Measurements from ENCODE around the gene GAGE12J.
"Not testable (repeated sequence)": the region's sequence is repeated elsewhere in the genome, so short reads cannot be mapped to it uniquely, and the experiment has no call there.

GAGE12J gene, protein sequence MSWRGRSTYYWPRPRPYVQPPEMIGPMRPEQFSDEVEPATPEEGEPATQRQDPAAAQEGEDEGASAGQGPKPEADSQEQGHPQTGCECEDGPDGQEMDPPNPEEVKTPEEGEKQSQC

DNA sequence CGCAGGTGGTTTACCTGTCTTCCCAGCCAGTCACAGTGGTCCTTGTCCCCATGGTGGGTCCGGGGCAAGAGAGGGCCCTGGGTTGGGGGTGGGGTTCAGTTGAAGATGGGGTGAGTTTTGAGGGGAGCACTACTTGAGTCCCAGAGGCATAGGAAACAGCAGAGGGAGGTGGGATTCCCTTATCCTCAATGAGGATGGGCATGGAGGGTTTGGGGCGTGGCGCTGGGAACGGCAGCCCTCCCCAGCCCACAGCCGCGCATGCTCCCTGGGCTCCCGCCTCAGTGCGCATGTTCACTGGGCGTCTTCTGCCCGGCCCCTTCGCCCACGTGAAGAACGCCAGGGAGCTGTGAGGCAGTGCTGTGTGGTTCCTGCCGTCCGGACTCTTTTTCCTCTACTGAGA is at the start of gene GAGE12J:
TSS of gene GAGE12J (plus strand) at position 301 of the 400 bp plus-strand sequence. CDS start 1,157 bp downstream, outside the sequence.
- not testable (repeated sequence) for DNase-seq

DNA sequence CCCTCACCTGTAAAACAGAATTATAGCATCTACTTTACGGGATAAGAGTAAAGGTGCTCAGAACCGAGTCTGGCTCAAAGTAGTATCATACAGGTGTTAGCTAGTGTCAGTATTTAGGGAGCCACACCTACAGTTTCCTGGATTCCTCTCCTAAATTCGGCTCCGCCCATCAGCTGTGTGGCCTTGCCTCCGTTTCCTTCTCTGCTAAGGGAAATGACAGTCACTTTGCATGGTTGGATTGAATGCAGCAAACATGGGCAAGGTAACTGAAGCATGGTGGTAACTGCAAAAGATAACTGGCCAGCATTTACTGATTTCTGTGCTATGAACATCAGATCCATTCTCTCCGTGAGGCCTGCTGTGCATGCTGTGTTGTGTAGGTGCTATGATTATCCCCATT is 49.4 kb upstream of the GAGE12J start:
- no peak for DNase-seq

DNA sequence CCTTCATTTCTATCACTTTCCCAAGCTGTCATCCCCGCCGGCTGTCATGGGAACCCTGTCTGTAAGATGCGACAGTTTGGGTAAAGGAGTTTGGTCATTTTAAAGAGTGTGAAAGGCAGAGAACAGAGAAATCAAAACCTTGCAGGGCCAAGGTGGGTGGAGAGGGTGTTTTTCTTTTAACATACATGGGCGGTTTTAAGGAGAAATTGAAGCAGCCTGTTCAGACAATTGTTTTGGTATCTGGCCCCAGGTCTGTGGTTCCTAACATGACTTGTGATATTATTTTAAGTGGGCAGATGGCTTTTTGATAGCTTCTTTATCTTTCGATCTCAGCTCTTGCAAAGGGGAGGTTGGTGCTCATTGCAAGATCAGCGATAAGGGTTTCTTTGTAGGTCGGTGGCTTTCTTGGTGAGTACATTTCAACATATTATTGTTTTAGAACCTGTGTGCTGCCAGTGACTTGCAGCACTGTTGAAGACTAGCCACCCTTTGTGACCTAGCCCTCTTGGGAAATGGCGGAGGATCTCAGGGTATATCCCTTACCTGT is 48.6 kb upstream of the GAGE12J start:
- DNase-seq = no peak

DNA sequence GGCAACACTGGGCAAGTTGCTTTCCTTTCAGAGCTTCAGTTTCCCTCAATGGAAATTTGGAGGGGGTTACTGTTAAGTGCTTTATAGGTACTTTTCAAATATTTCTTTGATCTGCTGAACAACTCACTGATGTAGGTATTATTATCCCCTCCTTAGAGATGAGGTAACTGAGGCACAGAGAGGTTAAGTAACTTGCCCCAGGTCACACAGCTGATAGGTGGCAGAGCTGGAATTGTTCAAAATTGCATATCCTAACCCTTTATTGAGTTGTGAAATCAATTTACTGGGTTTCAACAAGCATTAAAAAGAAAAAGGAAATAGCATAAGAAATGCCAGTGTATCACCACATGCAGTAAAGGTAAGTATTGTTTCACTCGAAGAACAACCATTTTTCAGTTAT is 45.6 kb upstream of the GAGE12J start:
- DNase-seq = no peak

- no peak for DNase-seq
Measured at GRCh38 chrX:49276671-49277534, 44.9 kb upstream of the GAGE12J start.

DNA sequence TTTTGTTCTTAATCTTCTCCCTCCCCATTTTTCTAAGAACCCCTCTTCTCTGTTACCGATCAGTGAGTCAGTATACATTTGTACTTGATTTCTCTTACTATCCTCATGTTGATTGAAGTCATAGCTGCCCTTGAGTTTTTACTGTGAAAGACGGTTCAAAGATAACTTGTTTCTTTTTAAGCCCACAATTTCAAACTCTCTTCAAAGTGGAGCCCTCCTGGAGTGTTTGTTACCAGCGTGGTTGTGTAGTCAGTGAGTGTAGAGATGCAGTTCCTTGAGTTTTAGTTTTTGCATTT is 44.4 kb upstream of the GAGE12J start:
- DNase-seq = no peak

- DNase-seq = no peak
Measured at GRCh38 chrX:49278081-49278480, 43.8 kb upstream of the GAGE12J start.

DNA sequence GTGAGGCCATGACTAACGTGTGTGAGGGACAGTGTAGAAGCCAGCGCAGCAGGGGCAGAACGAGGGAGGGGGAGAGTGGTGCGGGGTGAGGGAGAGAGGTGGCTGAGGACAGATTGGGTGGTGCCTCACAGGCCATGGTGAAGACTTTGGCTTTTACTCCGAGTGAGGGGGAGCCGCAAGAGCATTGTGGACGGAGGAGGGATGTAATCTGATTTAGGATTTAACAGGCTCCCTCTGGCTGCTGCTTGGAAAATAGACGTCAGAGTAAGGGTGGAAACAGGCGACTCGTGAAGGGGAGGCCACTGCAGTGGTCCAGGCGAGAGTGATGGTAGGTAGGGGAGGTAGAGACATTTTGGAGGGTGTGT is 39.2 kb upstream of the GAGE12J start:
- peak in 1 of 3 experiments; percentile 17 for DNase-seq

GRCh38 chrX:49284212-49284611 is 37.6 kb upstream of the GAGE12J start:
- DNase-seq = no peak

- no peak for DNase-seq
Measured at GRCh38 chrX:49286136-49286535, 35.7 kb upstream of the GAGE12J start.

GRCh38 chrX:49286581-49286980 is 35.3 kb upstream of the GAGE12J start:
- no peak for DNase-seq

DNA sequence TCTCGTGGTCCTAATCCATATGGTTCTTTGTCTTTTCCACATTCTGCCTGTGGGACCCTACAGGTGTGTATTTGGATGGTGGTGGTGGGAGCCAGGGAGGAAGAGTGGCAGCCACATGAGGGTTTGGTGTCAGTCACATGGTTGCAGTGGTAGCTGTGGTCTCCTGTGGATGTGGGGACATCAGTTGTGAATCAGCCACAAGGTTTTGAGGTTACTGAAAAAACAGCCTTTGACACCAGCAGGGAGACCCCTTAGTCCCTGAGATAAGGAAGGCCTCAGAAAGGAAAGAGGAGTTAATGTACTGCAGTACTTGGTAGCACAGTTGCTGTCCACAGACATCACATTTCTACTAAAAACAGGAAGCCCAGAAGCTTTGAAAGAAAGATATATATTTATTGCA is 34.2 kb upstream of the GAGE12J start:
- no peak for DNase-seq

DNA sequence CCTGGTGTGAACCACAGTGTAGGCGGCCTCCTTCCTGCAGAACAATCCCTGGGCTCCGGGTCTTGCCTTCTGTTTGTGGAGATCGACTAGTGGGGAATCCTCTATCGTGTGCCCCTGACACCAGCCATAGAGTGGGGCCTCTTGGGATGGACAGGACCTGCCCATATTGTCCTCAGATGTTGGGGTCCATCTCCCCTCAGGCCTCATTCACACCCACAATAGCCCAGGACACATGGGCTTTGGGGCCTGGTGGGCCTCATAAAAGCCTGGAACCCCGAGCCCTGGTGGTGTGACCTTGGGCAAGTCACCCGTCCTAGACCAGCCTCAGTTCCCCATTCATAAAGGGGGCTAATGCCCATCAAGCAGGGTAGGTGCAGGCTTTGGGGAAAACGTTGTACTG is 31.6 kb upstream of the GAGE12J start:
- no peak for DNase-seq

DNA sequence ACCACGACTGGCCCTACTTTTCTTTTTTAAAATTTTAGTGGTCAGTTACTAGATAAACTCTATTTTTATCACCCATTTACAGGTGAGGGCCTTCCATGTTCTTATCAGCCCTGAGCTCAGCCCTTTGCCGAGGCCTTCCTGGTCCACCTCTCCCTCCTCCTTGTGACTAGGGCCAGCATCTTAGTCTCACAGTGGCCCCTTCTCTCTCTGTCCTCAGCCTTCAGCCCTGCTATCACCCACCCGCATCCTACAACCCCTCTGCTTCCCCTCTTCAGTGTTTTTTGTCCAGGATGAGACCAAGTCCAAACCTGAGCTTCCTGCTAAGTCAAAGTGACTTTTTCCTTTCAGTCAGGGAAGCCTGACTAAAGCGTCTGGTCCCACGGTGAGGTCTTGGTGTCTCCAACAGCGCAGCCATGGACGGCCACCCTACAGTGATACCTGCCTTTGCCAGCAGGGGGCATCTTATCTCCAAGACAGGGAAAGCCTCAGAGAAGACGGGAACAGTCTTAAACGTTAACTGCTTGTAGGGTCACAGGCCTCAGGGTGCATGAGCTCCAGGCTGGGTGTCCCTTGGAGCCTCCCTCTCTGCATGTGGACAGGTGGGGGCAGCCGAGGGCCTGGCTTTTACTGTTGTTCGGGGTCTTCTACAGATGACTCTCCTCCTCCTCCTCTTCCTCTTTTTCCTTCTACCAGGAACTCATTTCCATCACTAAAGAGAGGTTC is 30.1 kb upstream of the GAGE12J start:
- DNase-seq = peak; percentile 2 to 61 (median 32)

- DNase-seq = no peak
Measured at GRCh38 chrX:49292400-49293362, 29.2 kb upstream of the GAGE12J start.

DNA sequence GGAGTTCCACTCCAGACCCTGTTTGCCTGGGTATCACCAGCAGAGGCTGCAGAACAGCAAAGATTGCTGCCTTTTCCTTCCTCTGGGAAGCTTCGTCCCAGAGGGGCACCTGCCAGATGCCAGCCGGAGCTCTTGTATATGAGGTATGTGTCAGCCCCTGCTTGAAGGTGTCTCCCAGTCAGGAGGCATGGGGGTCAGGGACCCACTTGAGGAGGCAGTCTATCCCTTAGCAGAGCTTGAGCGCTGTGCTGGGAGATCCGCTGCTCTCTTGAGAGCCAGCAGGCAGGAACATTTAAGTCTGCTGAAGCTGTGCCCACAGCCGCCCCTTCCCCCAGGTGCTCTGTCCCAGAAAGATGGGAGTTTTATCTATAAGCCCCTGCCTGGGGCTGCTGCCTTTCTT is 22.5 kb upstream of the GAGE12J start:
- DNase-seq = not testable (repeated sequence)

DNA sequence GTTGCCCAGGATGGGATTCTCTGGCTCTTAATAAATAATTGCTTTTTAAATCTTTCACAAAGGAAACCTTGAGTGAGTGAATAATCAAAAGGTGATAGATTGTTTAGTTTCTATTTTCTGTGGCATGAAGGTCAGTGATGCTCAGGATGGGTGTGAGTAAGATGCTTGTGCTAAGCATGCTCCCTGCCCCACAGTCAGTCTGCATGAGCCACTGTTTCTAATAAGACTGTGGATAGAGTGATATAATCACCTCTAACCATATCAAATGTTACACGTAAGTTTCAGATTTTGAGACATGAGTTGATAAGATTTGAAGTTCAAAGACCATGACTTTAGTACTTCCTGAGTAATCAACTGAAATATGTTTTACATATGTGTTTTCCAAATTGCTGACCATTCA is 21.1 kb upstream of the GAGE12J start:
- no peak for DNase-seq

GRCh38 chrX:49303346-49303745 is 18.5 kb upstream of the GAGE12J start, which contains the start of gene GAGE10:
Gene GAGE10, plus strand, starts transcription at chrX:49303646. Its CDS starts 1,214 bp downstream, at chrX:49304860.
- no peak for DNase-seq

DNA sequence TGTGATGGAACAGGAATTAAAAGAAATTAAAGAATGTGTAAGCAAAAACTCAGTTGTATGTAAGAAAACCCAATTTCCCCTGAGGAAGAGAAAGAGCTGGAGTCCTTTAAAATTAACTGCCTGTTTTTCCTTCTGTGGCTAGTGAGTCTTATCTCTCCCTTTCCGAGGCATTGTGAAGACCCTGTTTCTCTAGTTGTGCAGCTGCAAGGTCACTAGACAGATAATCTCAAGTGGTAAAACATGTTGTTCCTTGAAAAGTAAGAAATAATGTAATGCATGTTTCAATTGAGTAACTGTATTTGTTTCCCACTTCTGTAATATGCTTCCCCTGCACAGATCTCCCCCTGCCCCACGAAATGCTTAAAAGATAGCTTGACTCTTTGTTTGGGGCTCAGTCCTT is 14.1 kb upstream of the GAGE12J start:
- not testable (repeated sequence) for DNase-seq

DNA sequence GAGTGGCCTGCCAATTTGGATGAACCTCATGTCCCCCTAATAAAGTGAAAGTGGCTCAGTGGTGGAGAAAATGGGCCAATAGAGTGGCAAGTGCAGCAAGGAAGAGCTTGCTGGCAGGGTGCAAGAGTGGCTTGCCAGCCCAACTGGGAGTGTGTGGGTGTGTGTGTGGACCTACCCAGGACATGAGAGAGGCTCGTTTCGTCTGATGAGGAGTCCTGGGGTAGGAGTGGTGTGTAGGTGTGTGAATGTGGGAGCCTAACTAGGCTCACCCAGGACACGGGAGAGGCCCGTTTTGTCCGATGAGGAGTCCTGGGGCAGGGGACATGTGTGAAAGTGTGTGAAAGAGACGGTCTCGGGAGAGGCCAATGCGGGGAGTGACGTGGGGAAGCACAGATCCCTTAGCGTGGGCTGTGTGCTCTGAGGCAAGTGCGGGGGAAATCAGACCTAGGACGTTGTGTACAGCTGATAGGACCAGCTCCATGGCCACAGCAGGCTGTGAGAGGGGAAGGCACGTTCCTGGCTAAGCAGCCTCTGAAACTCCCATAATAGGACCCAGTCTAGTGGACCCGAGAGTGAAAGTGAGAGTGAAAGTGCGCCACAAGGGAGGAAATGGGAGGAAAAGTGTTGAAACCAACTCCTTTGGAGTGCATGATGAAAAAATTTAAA is 13.1 kb upstream of the GAGE12J start:
- no peak for DNase-seq

- DNase-seq = no peak
Measured at GRCh38 chrX:49309401-49309981, 12.3 kb upstream of the GAGE12J start.

- DNase-seq = no peak
Measured at GRCh38 chrX:49310371-49310770, 11.5 kb upstream of the GAGE12J start.

Data from NCI-H1417 (cell line).